HepG2 (cell line): ENCODE measurements around the gene DMBT1. TPM values are rescaled to one million over a fixed set of nuclear protein-coding genes. Genes with fewer than 3 reads are reported as not detected.

Experiments used
- ATAC-seq: fragments of 200-7000 bp; cut with Tn5 transposase; 3 replicates; pipeline ENCODE4 v1.9.1; 2020; ENCODE audit warnings: mild to moderate bottlenecking, moderate library complexity
- BruUV-seq: library from RNA; stranded (reverse); fragments of 400-500 nt; replicated peaks from 2 replicates; lab custom pipeline; 2021; lab: Mats Ljungman, UMichigan
- CTCF ChIA-PET: fragments of 300-600 bp; formaldehyde crosslinking; extraction: SDS; loops from one replicate; lab custom pipeline; 2021; ENCODE audit warnings: low total read pairs, inconsistent platforms, low intra/inter-chr PET ratio; lab: Yijun Ruan, JAX
- POLR2A ChIA-PET: fragments of 350-600 bp; sonication (Branson Sonifier 250); formaldehyde crosslinking; loops from one replicate; lab custom pipeline; 2020; ENCODE audit warnings: antibody characterized with exemption, inconsistent platforms; lab: Yijun Ruan, JAX
- DNase-seq: peaks from one replicate; pipeline ENCODE4 v3.0.0-alpha.2; 2015; ENCODE audit warnings: low spot score
- FAIRE-seq: peaks from 3 replicates; lab custom pipeline; 2011; peaks lifted over from hg19 to GRCh38; lab: Jason Lieb, UNC
- H2AFZ ChIP-seq: one replicate; pipeline ENCODE4 v1.6.1; 2011; ENCODE audit warnings: low read length, inconsistent platforms
- H3K27ac ChIP-seq: fragments of 300-600 bp; 3 replicates; pipeline ENCODE4 v1.8.0; 2011; ENCODE audit warnings: mixed run types, mild to moderate bottlenecking, mixed read lengths, low read length, inconsistent platforms; ENCODE audit not compliant: insufficient read depth; ENCODE audit errors: extremely low read length
- H3K27me3 ChIP-seq, 2 experiments: fragments of 200-600 bp in 1 of 2; 2 replicates in 1 of 2; 3 replicates in 1 of 2; pipeline versions ENCODE4 v1.6.0 to v1.8.0; 2011; ENCODE audit warnings: low read length in 2 of 2, mild to moderate bottlenecking in 2 of 2, moderate library complexity in 2 of 2, inconsistent platforms in 1 of 2; ENCODE audit not compliant: insufficient read depth in 2 of 2, control insufficient read depth in 1 of 2
- H3K36me3 ChIP-seq, 2 experiments: fragments of 200-600 bp in 1 of 2; replicated peaks in 1 of 2; 2 replicates in 1 of 2; 3 replicates in 1 of 2; pipeline versions ENCODE4 v1.5.1 to v1.8.0; 2011; ENCODE audit warnings: low read length in 2 of 2, inconsistent platforms in 1 of 2; ENCODE audit not compliant: insufficient read depth in 2 of 2, control insufficient read depth in 1 of 2
- H3K4me1 ChIP-seq: 2 replicates; pipeline ENCODE4 v1.5.1; 2012; ENCODE audit warnings: low read length, inconsistent platforms; ENCODE audit not compliant: insufficient read depth
- H3K4me2 ChIP-seq: 2 replicates; pipeline ENCODE4 v1.6.0; 2011; ENCODE audit warnings: low read depth, low read length, inconsistent platforms
- H3K4me3 ChIP-seq, 3 experiments: fragments of 200-600 bp in 1 of 3; sonication (generic), shearing (Covaris generic) in 1 of 3; replicated peaks in 1 of 3; 2 replicates each; pipeline ENCODE4 v1.5.1; 2011 to 2016; ENCODE audit warnings: low read length in 3 of 3, inconsistent platforms in 2 of 3, low read depth in 2 of 3, mild to moderate bottlenecking in 2 of 3, control low read depth in 1 of 3, mixed read lengths in 1 of 3; ENCODE audit not compliant: insufficient read depth in 1 of 3
- H3K79me2 ChIP-seq: one replicate; pipeline ENCODE4 v1.6.1; 2011; ENCODE audit warnings: low read length, inconsistent platforms; ENCODE audit not compliant: insufficient read depth
- H3K9ac ChIP-seq: 2 replicates; pipeline ENCODE4 v1.6.0; 2011; ENCODE audit warnings: mild to moderate bottlenecking, low read depth, low read length, inconsistent platforms; ENCODE audit not compliant: insufficient read depth
- H3K9me3 ChIP-seq: 2 replicates; pipeline ENCODE4 v1.5.1; 2012; ENCODE audit warnings: mild to moderate bottlenecking, low read length
- H4K20me1 ChIP-seq: 2 replicates; pipeline ENCODE4 v1.6.0; 2011; ENCODE audit warnings: inconsistent platforms, mild to moderate bottlenecking, low read length, moderate library complexity; ENCODE audit not compliant: insufficient read depth
- CREBL2 ChIP-seq: sonication (generic); formaldehyde crosslinking; IDR thresholded peaks from 2 replicates; pipeline ENCODE4 v1.8.1; 2023; ENCODE audit warnings: missing genetic modification reagents, mild to moderate bottlenecking, borderline replicate concordance
- DBP ChIP-seq: sonication (generic); formaldehyde crosslinking; IDR thresholded peaks from 2 replicates; pipeline ENCODE4 v1.4.0; 2020; ENCODE audit warnings: missing genetic modification reagents; ENCODE audit errors: not compliant biosample characterization
- DPF2 ChIP-seq: sonication (generic); formaldehyde crosslinking; IDR thresholded peaks from 2 replicates; pipeline ENCODE4 v1.4.0; 2020; ENCODE audit warnings: mild to moderate bottlenecking, low read depth, missing genetic modification reagents, borderline replicate concordance
- HHEX ChIP-seq: IDR thresholded peaks from 2 replicates; pipeline ENCODE4 v1.6.1; 2016; ENCODE audit warnings: control low read depth
- HOMEZ ChIP-seq: IDR thresholded peaks from 2 replicates; pipeline ENCODE4 v1.6.1; 2016; ENCODE audit warnings: low read depth
- KDM2A ChIP-seq: sonication (generic); formaldehyde crosslinking; IDR thresholded peaks from 2 replicates; pipeline ENCODE4 v1.4.0; 2020; ENCODE audit warnings: low read depth, missing genetic modification reagents, borderline replicate concordance
- KDM4B ChIP-seq: sonication (generic); formaldehyde crosslinking; IDR thresholded peaks from 2 replicates; pipeline ENCODE4 v1.4.0; 2020; ENCODE audit warnings: missing genetic modification reagents
- NFRKB ChIP-seq: fragments of 450-650 bp; IDR thresholded peaks from 2 replicates; pipeline ENCODE4 v1.6.1; 2017
- PHF21A ChIP-seq: sonication (generic); formaldehyde crosslinking; IDR thresholded peaks from 2 replicates; pipeline ENCODE4 v1.5.0; 2020; ENCODE audit warnings: mild to moderate bottlenecking, missing genetic modification reagents
- RXRA ChIP-seq: sonication (generic); formaldehyde crosslinking; IDR thresholded peaks from 2 replicates; pipeline ENCODE4 v1.5.1; 2020; ENCODE audit warnings: missing genetic modification reagents
- RXRB ChIP-seq: IDR thresholded peaks from 2 replicates; pipeline ENCODE4 v1.6.1; 2016; ENCODE audit warnings: borderline replicate concordance, missing genetic modification reagents, missing compliant biosample characterization
- SIX4 ChIP-seq: sonication (generic); formaldehyde crosslinking; IDR thresholded peaks from 2 replicates; pipeline ENCODE4 v1.4.0; 2020; ENCODE audit warnings: missing genetic modification reagents
- ZBTB37 ChIP-seq: sonication (generic); formaldehyde crosslinking; IDR thresholded peaks from 2 replicates; pipeline ENCODE4 v1.4.0; 2020; ENCODE audit warnings: mild to moderate bottlenecking, missing genetic modification reagents
- ZMAT5 ChIP-seq: sonication (generic); formaldehyde crosslinking; IDR thresholded peaks from 2 replicates; pipeline ENCODE4 v1.5.0; 2020; ENCODE audit warnings: mild to moderate bottlenecking, low read depth, missing genetic modification reagents, borderline replicate concordance
- ZNF205 ChIP-seq: IDR thresholded peaks from 2 replicates; pipeline ENCODE4 v1.6.1; 2018; ENCODE audit warnings: missing biosample characterization, missing genetic modification reagents
- ZNF326 ChIP-seq: sonication (generic); formaldehyde crosslinking; IDR thresholded peaks from 2 replicates; pipeline ENCODE4 v1.4.0; 2020; ENCODE audit warnings: missing genetic modification reagents, borderline replicate concordance
- ZNF329 ChIP-seq: sonication (generic); formaldehyde crosslinking; IDR thresholded peaks from 2 replicates; pipeline ENCODE4 v1.9.0; 2021; ENCODE audit warnings: low read depth, mild to moderate bottlenecking, missing genetic modification reagents
- ZNF790 ChIP-seq: sonication (generic); formaldehyde crosslinking; IDR thresholded peaks from 2 replicates; pipeline ENCODE4 v1.8.0; 2022; ENCODE audit warnings: missing genetic modification reagents, mild to moderate bottlenecking, borderline replicate concordance
- ZZZ3 ChIP-seq: sonication (generic); formaldehyde crosslinking; IDR thresholded peaks from 2 replicates; pipeline ENCODE4 v1.4.0; 2020; ENCODE audit warnings: missing genetic modification reagents, mild to moderate bottlenecking, borderline replicate concordance
- WGBS: methylation state at CpG from one replicate; pipeline ENCODE4 v1.1.6; 2017; ENCODE audit warnings: low lambda C conversion rate; 5-methylcytosine and 5-hydroxymethylcytosine counted together
- in situ Hi-C: cut with HindIII; loops from 2 replicates; pipeline ENCODE4 v1.10.0; 2017; ENCODE audit warnings: low pct_unique_long_range_greater_than_20kb; ENCODE audit not compliant: extremely low pct_ligation_motif_present
- intact Hi-C: fragments of 100-400 bp; cut with micrococcal nuclease; formaldehyde crosslinking; loops from one replicate; pipeline ENCODE4 v1.10.0; 2022; ENCODE audit not compliant: unreplicated experiment
- polyA plus RNA-seq, 8 experiments: library from polyadenylated mRNA; depleted of rRNA in 3 of 8; stranded (reverse) in 7 of 8; unstranded in 1 of 8; fragments of >200 nt; fragmentation: Illumina TruSeq in 4 of 8; extraction: Trizol in 4 of 8; gene quantifications; 2 replicates each; pipeline versions ENCODE4 v1.2.1 to v1.2.3, GENCODE V29; 2011 to 2016; ENCODE audit warnings: low read depth in 4 of 8, missing spikeins in 1 of 8, mixed read lengths in 1 of 8; ENCODE audit not compliant: insufficient read depth in 1 of 8
- total RNA-seq, 5 experiments: library from RNA; depleted of rRNA; stranded (reverse); fragments of >200 nt; fragmentation: Illumina TruSeq; extraction: Trizol; gene quantifications; 2 replicates each; pipeline ENCODE4 v1.2.3, GENCODE V29; 2016; ENCODE audit warnings: low read depth in 1 of 5

Gene DMBT1
- total and polyA plus RNA-seq, 2 of the 13 experiments (the other 11 are each of a cell fraction or from before 2014, with no cell fraction given), result not detected

- Histone ChIP-seq H3K36me3 (no peaks in the 10 kb centered on the region), H3K9ac (no peak overlapping the region), H3K79me2 (no peaks in the 10 kb centered on the region), H3K27ac (no peak overlapping the region), H3K4me3 (no peak overlapping the region), H3K27me3 (peaks cover 2 to 24% of the 10 kb centered on the region in 2 experiments; a peak in 3 of 5 replicates), H4K20me1 (no peaks in the 10 kb centered on the region), H3K9me3 (no peaks in the 10 kb centered on the region), H3K4me2 (no peak overlapping the region), H3K4me1 (no peaks in the 10 kb centered on the region), H2AFZ (no peak overlapping the region)
- no TSS peak for BruUV-seq
- ChIA-PET CTCF (no interaction called here), POLR2A (no interaction called here)
- FAIRE-seq (no peak), DNase-seq (no peak), ATAC-seq (no peak)
- TF ChIP-seq DBP (CRISPR knock-in tag) (no peak), HHEX (CRISPR knock-in tag) (no peak), HOMEZ (no peak), PHF21A (CRISPR knock-in tag) (no peak), NFRKB (no peak), KDM4B (CRISPR knock-in tag) (no peak), RXRA (CRISPR knock-in tag) (no peak), ZNF790 (CRISPR knock-in tag) (no peak), ZZZ3 (CRISPR knock-in tag) (no peak), DPF2 (CRISPR knock-in tag) (no peak), ZNF326 (no peak), RXRB (CRISPR knock-in tag) (no peak), ZNF205 (no peak), KDM2A (CRISPR knock-in tag) (no peak), ZMAT5 (CRISPR knock-in tag) (no peak), CREBL2 (CRISPR knock-in tag) (no peak), SIX4 (CRISPR knock-in tag) (no peak), ZNF329 (CRISPR knock-in tag) (no peak), ZBTB37 (no peak)
- intact Hi-C loops (no loop called here), in situ Hi-C loops (loop anchor here (25.0 kb wide), 1 partner anchor 918 kb away; no protein-coding TSS in a partner anchor)
- WGBS, result 31% methylated on average over 12 of the region's 13 CpGs
Measured at GRCh38 chr10:122643931-122644534, 83.5 kb downstream of the DMBT1 start.
